H9 (cell line): ENCODE data around the gene TNXB. TPM values are rescaled to one million over a fixed set of nuclear protein-coding genes. Genes with fewer than 3 reads are reported as not detected.

Experiments
- DNase-seq: peaks from one replicate; pipeline ENCODE4 v3.0.0-alpha.2; 2017
- H2AFZ ChIP-seq: one replicate; pipeline ENCODE4 v1.6.1; 2013; ENCODE audit warnings: mild to moderate bottlenecking, low read length, control low read depth, moderate library complexity
- H2AK5ac ChIP-seq: 2 replicates; pipeline ENCODE4 v1.6.1; 2013; ENCODE audit warnings: low read length, control low read depth, mixed read lengths; ENCODE audit not compliant: insufficient read length
- H2BK120ac ChIP-seq: one replicate; pipeline ENCODE4 v1.6.1; 2013; ENCODE audit warnings: low read depth, mild to moderate bottlenecking, low read length, control low read depth, inconsistent platforms; ENCODE audit not compliant: poor library complexity, severe bottlenecking
- H2BK12ac ChIP-seq: 2 replicates; pipeline ENCODE4 v1.6.1; 2013; ENCODE audit warnings: low read length, control low read depth, mixed read lengths, low read depth; ENCODE audit not compliant: insufficient read length
- H2BK15ac ChIP-seq: 2 replicates; pipeline ENCODE4 v1.6.1; 2013; ENCODE audit warnings: low read depth, low read length, control low read depth
- H2BK20ac ChIP-seq: one replicate; pipeline ENCODE4 v1.6.1; 2013; ENCODE audit warnings: low read depth, mild to moderate bottlenecking, low read length, control low read depth, inconsistent platforms; ENCODE audit not compliant: poor library complexity, severe bottlenecking
- H2BK5ac ChIP-seq: 2 replicates; pipeline ENCODE4 v1.6.1; 2013; ENCODE audit warnings: low read length, control low read depth, mixed read lengths; ENCODE audit not compliant: insufficient read length
- H3K14ac ChIP-seq: 2 replicates; pipeline ENCODE4 v1.6.1; 2013; ENCODE audit warnings: low read length, control low read depth; ENCODE audit not compliant: insufficient read depth
- H3K18ac ChIP-seq: 2 replicates; pipeline ENCODE4 v1.6.1; 2013; ENCODE audit warnings: low read depth, mild to moderate bottlenecking, mixed read lengths, low read length, control low read depth; ENCODE audit not compliant: insufficient read length
- H3K23ac ChIP-seq: 2 replicates; pipeline ENCODE4 v1.6.1; 2013; ENCODE audit warnings: low read length, control low read depth, mixed read lengths, low read depth; ENCODE audit not compliant: insufficient read length
- H3K23me2 ChIP-seq: 2 replicates; pipeline ENCODE4 v1.6.1; 2013; ENCODE audit warnings: low read depth, mild to moderate bottlenecking, mixed read lengths, low read length, control low read depth; ENCODE audit not compliant: insufficient read length, poor library complexity, severe bottlenecking
- H3K27ac ChIP-seq: 2 replicates; pipeline ENCODE4 v1.5.1; 2013; ENCODE audit warnings: low read length, control low read depth, mixed read lengths, low read depth; ENCODE audit not compliant: insufficient read length
- H3K27me3 ChIP-seq: 2 replicates; pipeline ENCODE4 v1.6.1; 2013; ENCODE audit warnings: low read length, control low read depth, inconsistent platforms; ENCODE audit not compliant: insufficient read depth
- H3K4ac ChIP-seq: 2 replicates; pipeline ENCODE4 v1.6.1; 2013; ENCODE audit warnings: low read depth, mild to moderate bottlenecking, control low read depth, inconsistent platforms, low read length, moderate library complexity
- H3K4me1 ChIP-seq: 2 replicates; pipeline ENCODE4 v1.6.1; 2013; ENCODE audit warnings: low read length, control low read depth, inconsistent platforms; ENCODE audit not compliant: insufficient read depth
- H3K4me2 ChIP-seq: 2 replicates; pipeline ENCODE4 v1.6.1; 2013; ENCODE audit warnings: low read length, control low read depth, mixed read lengths; ENCODE audit not compliant: insufficient read length, insufficient read depth
- H3K56ac ChIP-seq: 2 replicates; pipeline ENCODE4 v1.6.1; 2013; ENCODE audit warnings: low read depth, mild to moderate bottlenecking, mixed read lengths, low read length, control low read depth; ENCODE audit not compliant: insufficient read length
- H3K79me1 ChIP-seq: 2 replicates; pipeline ENCODE4 v1.6.1; 2013; ENCODE audit warnings: low read depth, mild to moderate bottlenecking, moderate library complexity, low read length, control low read depth, inconsistent platforms; ENCODE audit not compliant: insufficient read depth, poor library complexity, severe bottlenecking
- H3K79me2 ChIP-seq: 2 replicates; pipeline ENCODE4 v1.6.1; 2013; ENCODE audit warnings: low read length, control low read depth, inconsistent platforms; ENCODE audit not compliant: insufficient read depth
- H3K9ac ChIP-seq: 2 replicates; pipeline ENCODE4 v1.6.1; 2013; ENCODE audit warnings: low read length, control low read depth, mixed read lengths; ENCODE audit not compliant: insufficient read length; ENCODE audit errors: extremely low read depth
- H3K9me3 ChIP-seq: one replicate; pipeline ENCODE4 v1.6.1; 2013; ENCODE audit warnings: low read depth, low read length, inconsistent platforms; ENCODE audit not compliant: control insufficient read depth
- H3T11ph ChIP-seq: one replicate; pipeline ENCODE4 v1.6.1; 2013; ENCODE audit warnings: mild to moderate bottlenecking, low read length, control low read depth, inconsistent platforms
- H4K20me1 ChIP-seq: one replicate; pipeline ENCODE4 v1.6.1; 2013; ENCODE audit not compliant: control insufficient read depth, insufficient read length, insufficient read depth
- H4K5ac ChIP-seq: 2 replicates; pipeline ENCODE4 v1.6.1; 2013; ENCODE audit warnings: low read depth, mild to moderate bottlenecking, mixed read lengths, low read length, control low read depth; ENCODE audit not compliant: insufficient read length
- H4K8ac ChIP-seq: replicated peaks from 2 replicates; pipeline ENCODE4 v1.6.1; 2013; ENCODE audit warnings: low read length, control low read depth, mixed read lengths, low read depth; ENCODE audit not compliant: insufficient read length
- H4K91ac ChIP-seq: 2 replicates; pipeline ENCODE4 v1.6.1; 2013; ENCODE audit warnings: low read depth, mild to moderate bottlenecking, moderate library complexity, mixed read lengths, low read length, control low read depth; ENCODE audit not compliant: insufficient read length
- H3K27ac Mint-ChIP-seq, 3 experiments: 2 replicates in 2 of 3; 3 replicates in 1 of 3; pipeline ENCODE4 v1.8.0; 2020 to 2021; ENCODE audit warnings: mixed read lengths in 3 of 3, mild to moderate bottlenecking in 1 of 3, moderate library complexity in 1 of 3
- H3K27me3 Mint-ChIP-seq: 2 replicates; pipeline ENCODE4 v1.8.0; 2021; ENCODE audit warnings: low read depth, mild to moderate bottlenecking, moderate library complexity, mixed read lengths
- H3K36me3 Mint-ChIP-seq, 3 experiments: 2 replicates in 2 of 3; 3 replicates in 1 of 3; pipeline ENCODE4 v1.8.0; 2020 to 2021; ENCODE audit warnings: low read depth in 3 of 3, mixed read lengths in 3 of 3; ENCODE audit not compliant: insufficient read depth in 1 of 3
- H3K4me1 Mint-ChIP-seq, 2 experiments: 2 replicates each; pipeline ENCODE4 v1.8.0; 2020; ENCODE audit warnings: mixed read lengths in 2 of 2
- H3K4me3 Mint-ChIP-seq, 2 experiments: 2 replicates in 1 of 2; 3 replicates in 1 of 2; pipeline ENCODE4 v1.8.0; 2020 to 2021; ENCODE audit warnings: mild to moderate bottlenecking in 2 of 2, mixed read lengths in 2 of 2, moderate library complexity in 1 of 2
- H3K9me3 Mint-ChIP-seq, 2 experiments: 2 replicates in 1 of 2; 3 replicates in 1 of 2; pipeline ENCODE4 v1.8.0; 2020; ENCODE audit warnings: mild to moderate bottlenecking in 2 of 2, mixed read lengths in 2 of 2, moderate library complexity in 1 of 2
- WGBS: extraction: QIAGEN DNeasy Blood & Tissue Kit; methylation state at CpG from one replicate; pipeline ENCODE4 v1.1.7; 2013; ENCODE audit warnings: missing lambda C conversion rate, low lambda C conversion rate, mixed read lengths; ENCODE audit not compliant: insufficient read length; ENCODE audit errors: extremely low coverage; 5-methylcytosine and 5-hydroxymethylcytosine counted together
- total RNA-seq: library from RNA; stranded (reverse); gene quantifications from 2 replicates; pipeline ENCODE4 v1.2.1, GENCODE V29; 2021
- TF ChIP-seq, protein P1 (sequence below): fragments of 200-600 bp; sonication (generic); conservative IDR thresholded peaks from 3 replicates; pipeline ENCODE4 v1.8.0; 2021; ENCODE audit warnings: antibody characterized with exemption, mild to moderate bottlenecking

TNXB gene
- total RNA-seq, 1 experiment from 2014 or later, result 5.0 TPM

GRCh38 chr6:32096394-32097258 is 12.5 kb downstream of the TNXB start:
- Histone ChIP-seq H4K20me1 (no peaks in the 10 kb centered on the region), H3K14ac (no peak overlapping the region), H3K23me2 (no peaks in the 10 kb centered on the region), H2BK120ac (no peak overlapping the region), H2BK12ac (no peak overlapping the region), H2AK5ac (no peak overlapping the region), H3K4ac (no peak overlapping the region), H3K9me3 (no peaks in the 10 kb centered on the region), H3K4me1 (no peaks in the 10 kb centered on the region), H3K79me1 (no peaks in the 10 kb centered on the region), H3K23ac (no peak overlapping the region), H3K79me2 (no peaks in the 10 kb centered on the region), H3K9ac (no peak overlapping the region), H3K4me2 (no peak overlapping the region), H3K56ac (no peak overlapping the region), H4K8ac (no peak overlapping the region), H4K5ac (no peak overlapping the region), H3K27me3 (no peaks in the 10 kb centered on the region), H2BK20ac (no peak overlapping the region), H2BK15ac (no peak overlapping the region), H3K27ac (no peak overlapping the region), H4K91ac (no peak overlapping the region), H2AFZ (no peak overlapping the region), H3T11ph (no peak overlapping the region), H3K18ac (no peak overlapping the region), H2BK5ac (no peak overlapping the region)
- H3K9me3 Mint-ChIP-seq, result no peaks in the 10 kb centered on the region; a peak in 1 of 5 replicates
- H3K36me3 Mint-ChIP-seq, result no peaks in the 10 kb centered on the region
- H3K4me3 Mint-ChIP-seq, result no peak overlapping the region; a peak in 1 of 5 replicates
- peaks cover 2% of the 10 kb centered on the region; the same call in 1 of the 2 replicates for H3K27me3 Mint-ChIP-seq
- DNase-seq, result peak; percentile 66
- H3K4me1 Mint-ChIP-seq, result no peaks in the 10 kb centered on the region; a peak in 1 of 4 replicates
- no CpG with 5 or more reads among the region's 90 CpGs for WGBS
- TF ChIP-seq, protein P1, sequence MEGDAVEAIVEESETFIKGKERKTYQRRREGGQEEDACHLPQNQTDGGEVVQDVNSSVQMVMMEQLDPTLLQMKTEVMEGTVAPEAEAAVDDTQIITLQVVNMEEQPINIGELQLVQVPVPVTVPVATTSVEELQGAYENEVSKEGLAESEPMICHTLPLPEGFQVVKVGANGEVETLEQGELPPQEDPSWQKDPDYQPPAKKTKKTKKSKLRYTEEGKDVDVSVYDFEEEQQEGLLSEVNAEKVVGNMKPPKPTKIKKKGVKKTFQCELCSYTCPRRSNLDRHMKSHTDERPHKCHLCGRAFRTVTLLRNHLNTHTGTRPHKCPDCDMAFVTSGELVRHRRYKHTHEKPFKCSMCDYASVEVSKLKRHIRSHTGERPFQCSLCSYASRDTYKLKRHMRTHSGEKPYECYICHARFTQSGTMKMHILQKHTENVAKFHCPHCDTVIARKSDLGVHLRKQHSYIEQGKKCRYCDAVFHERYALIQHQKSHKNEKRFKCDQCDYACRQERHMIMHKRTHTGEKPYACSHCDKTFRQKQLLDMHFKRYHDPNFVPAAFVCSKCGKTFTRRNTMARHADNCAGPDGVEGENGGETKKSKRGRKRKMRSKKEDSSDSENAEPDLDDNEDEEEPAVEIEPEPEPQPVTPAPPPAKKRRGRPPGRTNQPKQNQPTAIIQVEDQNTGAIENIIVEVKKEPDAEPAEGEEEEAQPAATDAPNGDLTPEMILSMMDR, result peak; percentile 34; the same call in 2 of the 3 replicates
- no peak overlapping the region; a peak in 1 of 7 replicates for H3K27ac Mint-ChIP-seq
